Left renal pelvis (tissue), 4 donors: ENCODE measurements around the gene TTLL7. TPM values are rescaled to one million over a fixed set of nuclear protein-coding genes. Genes with fewer than 3 reads are reported as not detected.
A peak's percentile ranks its signal among the peaks of the same experiment; 100 is the strongest.

ENCODE experiments used
- DNase-seq, 4 donors: peaks; one replicate each; pipeline ENCODE4 v3.0.0-alpha.2; 2013; ENCODE audit warnings: low read depth in 4 of 4, low spot score in 3 of 4
- polyA plus RNA-seq, 4 donors: library from polyadenylated mRNA; unstranded; fragments of 120-200 nt; gene quantifications; one replicate each; pipeline ENCODE4 v1.2.1, GENCODE V29; 2013; ENCODE audit not compliant: insufficient read length in 4 of 4

Gene TTLL7
- 10 to 100 TPM in 1 of 4 donors, 1 to 10 TPM in 3; 3.4 to 10.8 (median 5.0) TPM for polyA plus RNA-seq

- DNase-seq = peak; percentile 12 to 60 (median 59)
Measured at GRCh38 chr1:83998498-83999315, at the start of gene TTLL7. Gene TTLL7, minus strand, starts transcription at chr1:83999132. Its CDS starts 46,921 bp downstream, at chr1:83952211.

GRCh38 chr1:84042461-84042860, 43.5 kb upstream of the TTLL7 start:
- no peak for DNase-seq

- DNase-seq = no peak
Measured at GRCh38 chr1:84037758-84038611, 39.1 kb upstream of the TTLL7 start.

- no peak for DNase-seq
Measured at GRCh38 chr1:84031802-84032327, 32.9 kb upstream of the TTLL7 start.

- no peak for DNase-seq
Measured at GRCh38 chr1:84027368-84027767, 28.4 kb upstream of the TTLL7 start.

GRCh38 chr1:84025966-84026365, 27.0 kb upstream of the TTLL7 start:
- DNase-seq = no peak

GRCh38 chr1:84021822-84022221, 22.9 kb upstream of the TTLL7 start:
- DNase-seq = no peak

- peak in 3 of 4 donors; percentile 16 to 40 (median 16) for DNase-seq
Measured at GRCh38 chr1:84020151-84020550, 21.2 kb upstream of the TTLL7 start.

- DNase-seq = no peak
Measured at GRCh38 chr1:84019217-84019616, 20.3 kb upstream of the TTLL7 start.

- DNase-seq = no peak
Measured at GRCh38 chr1:84013708-84014107, 14.8 kb upstream of the TTLL7 start.

- DNase-seq = no peak
Measured at GRCh38 chr1:84012018-84012417, 13.1 kb upstream of the TTLL7 start.

- DNase-seq = no peak
Measured at GRCh38 chr1:84010136-84010535, 11.2 kb upstream of the TTLL7 start.

- DNase-seq = no peak
Measured at GRCh38 chr1:84008631-84009030, 9.7 kb upstream of the TTLL7 start.

GRCh38 chr1:84006591-84006990, 7.7 kb upstream of the TTLL7 start:
- DNase-seq = no peak

GRCh38 chr1:84001501-84001900, 2.6 kb upstream of the TTLL7 start:
- no peak for DNase-seq

GRCh38 chr1:84000954-84001495, 2.1 kb upstream of the TTLL7 start:
- DNase-seq = no peak

- no peak for DNase-seq
Measured at GRCh38 chr1:84000196-84000885, 1.4 kb upstream of the TTLL7 start.

GRCh38 chr1:83999316-83999819, 436 bp upstream of the TTLL7 start:
- DNase-seq = peak in 3 of 4 donors; percentile 52 to 59 (median 56)

GRCh38 chr1:83998205-83998497, 781 bp downstream of the TTLL7 start:
- DNase-seq = no peak

- DNase-seq = no peak
Measured at GRCh38 chr1:83997631-83998030, 1.3 kb downstream of the TTLL7 start.
